Thoracic aorta (tissue), 2 donors: ENCODE measurements around the gene COL24A1. TPM values are rescaled to one million over a fixed set of nuclear protein-coding genes. Genes with fewer than 3 reads are reported as not detected.
"Not testable (repeated sequence)": the region's sequence is repeated elsewhere in the genome, so short reads cannot be mapped to it uniquely, and the experiment has no call there.

Source experiments
- ATAC-seq: fragments of 150-250 bp; one replicate; pipeline ENCODE4 v1.8.0; 2017; ENCODE audit warnings: low read depth; ENCODE audit not compliant: insufficient number of reproducible peaks, low FRiP score
- DNase-seq: peaks from one replicate; pipeline ENCODE4 v3.0.0-alpha.2; 2020; ENCODE audit warnings: low spot score
- H3K27ac ChIP-seq, 2 donors: fragments of 200-600 bp; sonication (generic); 1 replicate in 1 of 2; 2 replicates in 1 of 2; pipeline ENCODE4 v1.5.1; 2016; ENCODE audit warnings: mild to moderate bottlenecking in 2 of 2, moderate library complexity in 2 of 2
- H3K27me3 ChIP-seq: fragments of 200-600 bp; sonication (generic); replicated peaks from 2 replicates; pipeline ENCODE4 v1.6.0; 2016; ENCODE audit warnings: mild to moderate bottlenecking; ENCODE audit not compliant: insufficient read depth
- H3K36me3 ChIP-seq: fragments of 200-600 bp; sonication (generic); one replicate; pipeline ENCODE4 v1.5.1; 2016
- H3K4me1 ChIP-seq, 2 donors: fragments of 200-600 bp; sonication (generic); 1 replicate in 1 of 2; 2 replicates in 1 of 2; pipeline versions ENCODE4 v1.5.1 to v1.6.0; 2016; ENCODE audit warnings: low read depth in 2 of 2, mild to moderate bottlenecking in 1 of 2; ENCODE audit not compliant: control insufficient read depth in 1 of 2
- H3K4me3 ChIP-seq: fragments of 200-600 bp; sonication (generic); 2 replicates; pipeline ENCODE4 v1.5.1; 2016; ENCODE audit warnings: mild to moderate bottlenecking
- H3K9me3 ChIP-seq: fragments of 200-600 bp; sonication (generic); 2 replicates; pipeline ENCODE4 v1.5.1; 2016
- total RNA-seq, 2 donors: library from RNA; depleted of rRNA; stranded (reverse); fragments of >200 nt; gene quantifications; one replicate each; pipeline versions ENCODE4 v1.1.0 to v1.2.3, GENCODE V29; 2016
- TF ChIP-seq, protein P1 (sequence below): fragments of 200-600 bp; sonication (generic); IDR thresholded peaks from one replicate; pipeline ENCODE4 v1.5.1; 2019; ENCODE audit warnings: antibody characterized with exemption

Gene COL24A1
- total RNA-seq, 2 donors from 2014 or later = 1.6 to 2.8 TPM

DNA sequence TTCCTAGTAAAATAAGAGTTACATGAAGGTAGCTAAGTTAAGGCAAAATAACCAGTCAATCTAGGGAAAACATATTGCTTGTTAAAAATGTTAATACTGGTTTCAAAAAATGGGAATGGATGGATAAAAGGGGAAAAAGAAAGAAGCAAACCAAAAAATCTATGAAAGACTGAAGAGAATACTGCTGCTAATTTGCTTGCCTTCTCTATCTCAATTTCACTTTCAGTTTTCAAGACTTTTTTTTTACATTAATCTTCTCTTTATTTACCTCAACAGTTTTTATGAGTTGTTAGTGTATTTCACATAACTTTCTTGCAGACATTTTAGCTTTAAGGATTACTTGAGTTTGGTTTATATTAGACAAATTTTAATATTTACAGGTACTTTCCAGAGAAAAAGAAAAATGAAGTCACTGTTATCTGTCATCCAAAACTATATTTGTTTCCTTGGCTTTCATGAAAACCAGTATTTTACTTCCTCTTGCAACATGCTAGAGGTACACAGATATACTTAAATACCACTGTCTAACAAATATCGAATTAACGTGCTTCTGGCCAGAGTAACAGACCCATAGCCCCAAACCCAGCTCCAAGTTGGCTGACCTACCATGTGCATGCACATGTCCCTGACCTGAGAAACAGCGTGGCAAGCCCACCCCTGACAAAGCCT lies 70.7 kb downstream of the COL24A1 start:
- Histone ChIP-seq H3K9me3 (no peaks in the 10 kb centered on the region), H3K4me3 (no peak overlapping the region), H3K36me3 (no peaks in the 10 kb centered on the region), H3K27ac (no peak overlapping the region), H3K27me3 (no peaks in the 10 kb centered on the region), H3K4me1 (no peaks in the 10 kb centered on the region)
- TF ChIP-seq, protein P1, sequence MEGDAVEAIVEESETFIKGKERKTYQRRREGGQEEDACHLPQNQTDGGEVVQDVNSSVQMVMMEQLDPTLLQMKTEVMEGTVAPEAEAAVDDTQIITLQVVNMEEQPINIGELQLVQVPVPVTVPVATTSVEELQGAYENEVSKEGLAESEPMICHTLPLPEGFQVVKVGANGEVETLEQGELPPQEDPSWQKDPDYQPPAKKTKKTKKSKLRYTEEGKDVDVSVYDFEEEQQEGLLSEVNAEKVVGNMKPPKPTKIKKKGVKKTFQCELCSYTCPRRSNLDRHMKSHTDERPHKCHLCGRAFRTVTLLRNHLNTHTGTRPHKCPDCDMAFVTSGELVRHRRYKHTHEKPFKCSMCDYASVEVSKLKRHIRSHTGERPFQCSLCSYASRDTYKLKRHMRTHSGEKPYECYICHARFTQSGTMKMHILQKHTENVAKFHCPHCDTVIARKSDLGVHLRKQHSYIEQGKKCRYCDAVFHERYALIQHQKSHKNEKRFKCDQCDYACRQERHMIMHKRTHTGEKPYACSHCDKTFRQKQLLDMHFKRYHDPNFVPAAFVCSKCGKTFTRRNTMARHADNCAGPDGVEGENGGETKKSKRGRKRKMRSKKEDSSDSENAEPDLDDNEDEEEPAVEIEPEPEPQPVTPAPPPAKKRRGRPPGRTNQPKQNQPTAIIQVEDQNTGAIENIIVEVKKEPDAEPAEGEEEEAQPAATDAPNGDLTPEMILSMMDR = no peak
- ATAC-seq (no peak), DNase-seq (no peak)

GRCh38 chr1:86084998-86085397 lies 71.6 kb downstream of the COL24A1 start:
- DNase-seq = no peak
- Histone ChIP-seq H3K9me3 (no peaks in the 10 kb centered on the region), H3K4me3 (no peak overlapping the region), H3K27me3 (no peaks in the 10 kb centered on the region), H3K27ac (no peak overlapping the region), H3K4me1 (no peaks in the 10 kb centered on the region), H3K36me3 (no peaks in the 10 kb centered on the region)
- TF ChIP-seq, protein P1 = no peak
- ATAC-seq = no peak

- no peaks in the 10 kb centered on the region for H3K36me3 ChIP-seq
- TF ChIP-seq, protein P1 = no peak
- H3K27me3 ChIP-seq = no peaks in the 10 kb centered on the region
- H3K9me3 ChIP-seq = no peaks in the 10 kb centered on the region
- no peak overlapping the region for H3K27ac ChIP-seq
- DNase-seq (no peak), ATAC-seq (no peak)
- H3K4me3 ChIP-seq = no peak overlapping the region
- no peaks in the 10 kb centered on the region for H3K4me1 ChIP-seq
These were observed 74.4 kb downstream of the COL24A1 start for GRCh38 chr1:86082183-86082582.

DNA sequence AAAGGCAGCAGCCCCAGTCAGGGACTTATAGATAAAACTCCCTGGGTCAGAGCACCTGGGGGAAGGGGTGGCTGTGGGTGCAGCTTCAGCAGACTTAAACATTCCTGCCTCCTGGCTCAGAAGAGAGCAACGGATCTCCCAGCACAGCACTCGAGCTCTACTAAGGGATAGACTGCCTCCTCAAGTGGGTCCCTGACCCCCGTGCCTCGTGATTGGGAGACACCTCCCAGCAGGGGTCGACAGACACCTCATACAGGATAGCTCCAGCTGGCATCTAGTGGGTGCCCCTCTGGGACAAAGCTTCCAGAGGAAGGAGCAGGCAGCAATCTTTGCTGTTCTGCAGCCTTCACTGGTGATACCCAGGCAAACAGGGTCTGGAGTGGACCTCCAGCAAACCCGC lies 84.1 kb downstream of the COL24A1 start:
- not testable (repeated sequence) for H3K9me3 ChIP-seq, ATAC-seq, H3K27me3 ChIP-seq, H3K4me3 ChIP-seq, DNase-seq, H3K36me3 ChIP-seq, H3K27ac ChIP-seq, H3K4me1 ChIP-seq

DNA sequence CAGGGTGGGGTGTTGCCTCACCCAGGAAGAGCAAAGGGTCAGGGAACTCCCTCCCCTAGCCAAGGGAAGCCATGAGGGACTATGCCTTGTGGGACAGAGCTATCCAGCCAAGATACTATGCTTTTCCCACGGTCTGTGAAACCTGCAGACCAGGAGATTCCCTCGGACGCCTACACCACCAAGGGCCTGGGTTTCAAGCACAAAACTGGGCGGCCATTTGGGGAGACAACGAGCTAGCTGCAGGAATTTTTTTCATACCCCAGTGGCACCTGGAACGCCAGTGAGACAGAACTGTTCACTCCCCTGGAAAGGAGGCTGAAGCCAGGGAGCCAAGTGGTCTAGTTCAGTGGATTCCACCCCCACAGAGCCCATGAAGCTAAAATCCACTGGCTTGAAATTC lies 84.7 kb downstream of the COL24A1 start:
- not testable (repeated sequence) for ATAC-seq, H3K4me1 ChIP-seq, H3K9me3 ChIP-seq, H3K36me3 ChIP-seq, H3K27ac ChIP-seq, H3K27me3 ChIP-seq, H3K4me3 ChIP-seq, DNase-seq

DNA sequence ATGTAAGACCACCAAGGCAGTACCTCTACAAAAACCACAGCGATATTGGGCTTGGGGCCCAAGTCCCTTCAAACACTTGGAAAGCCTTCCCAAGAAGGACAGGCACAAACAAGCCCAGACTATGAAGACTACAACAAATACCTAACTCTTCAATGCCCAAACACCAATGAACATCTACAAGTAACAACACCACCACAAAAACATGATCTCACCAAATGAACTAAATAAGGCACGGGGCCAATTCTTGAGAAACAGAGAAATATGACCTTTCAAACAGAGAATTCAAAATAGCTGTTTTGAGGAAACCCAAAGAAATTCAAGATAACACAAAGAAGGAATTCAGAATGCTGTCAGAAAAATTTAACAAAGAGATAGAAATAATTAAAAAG lies 86.8 kb downstream of the COL24A1 start:
- ATAC-seq (no peak), DNase-seq (no peak)
- Histone ChIP-seq H3K4me1 (no peaks in the 10 kb centered on the region), H3K9me3 (no peaks in the 10 kb centered on the region), H3K27ac (no peak overlapping the region), H3K36me3 (no peaks in the 10 kb centered on the region), H3K4me3 (no peak overlapping the region), H3K27me3 (no peaks in the 10 kb centered on the region)
- TF ChIP-seq, protein P1 = no peak
